ENCODE results near the gene ASCC3.

- TF ChIP-seq EZH2 (IDR thresholded peaks at IDR 0.05; ENCODE audit: borderline replicate concordance, low read length): no peak
- no peak for TF ChIP-seq CTCF (IDR thresholded peaks at IDR 0.05; ENCODE audit: low read length)
These were observed 4.9 kb downstream of the ASCC3 start for GRCh38 chr6:100876251-100876650.

Data from OCI-LY1 (cell line).